GM12878 (cell line): Measurements from ENCODE around the gene TMEM132C. TPM values are rescaled to one million over a fixed set of nuclear protein-coding genes. Genes with fewer than 3 reads are reported as not detected.

Experiments used
- ATAC-seq: fragments of 200-7000 bp; cut with Tn5 transposase; 3 replicates; pipeline ENCODE4 v1.9.1; 2020; ENCODE audit warnings: mild to moderate bottlenecking, moderate library complexity
- BruUV-seq: library from RNA; stranded (reverse); fragments of 400-500 nt; replicated peaks from 2 replicates; lab custom pipeline; 2021; lab: Mats Ljungman, UMichigan
- CTCF ChIA-PET: fragments of 300-600 bp; sonication (Branson Sonifier 250); formaldehyde crosslinking; extraction: SDS; loops from one replicate; lab custom pipeline; 2021; ENCODE audit warnings: inconsistent platforms; lab: Yijun Ruan, JAX
- POLR2A ChIA-PET: fragments of 350-600 bp; formaldehyde crosslinking; extraction: SDS; loops from one replicate; lab custom pipeline; 2021; ENCODE audit warnings: inconsistent platforms; lab: Charles Lee
- RAD21 ChIA-PET: fragments of 300-600 bp; sonication (Branson Sonifier 250); formaldehyde crosslinking; loops from one replicate; lab custom pipeline; 2023; ENCODE audit warnings: antibody characterized with exemption; ENCODE audit not compliant: unreplicated experiment; lab: Charles Lee
- SMC1A ChIA-PET: fragments of 300-600 bp; sonication (Branson Sonifier 250); formaldehyde crosslinking; loops from one replicate; lab custom pipeline; 2023; ENCODE audit not compliant: unreplicated experiment, uncharacterized antibody; lab: Charles Lee
- DNase-seq: peaks from one replicate; pipeline ENCODE4 v3.0.0-alpha.2; 2011; ENCODE audit warnings: low read depth, low spot score
- FAIRE-seq: peaks from 3 replicates; lab custom pipeline; 2011; peaks lifted over from hg19 to GRCh38; lab: Jason Lieb, UNC
- H2AFZ ChIP-seq: 2 replicates; pipeline ENCODE4 v1.6.0; 2011; ENCODE audit warnings: low read depth, low read length, control low read depth; ENCODE audit not compliant: control insufficient read depth
- H3K27ac ChIP-seq: 2 replicates; pipeline ENCODE4 v1.5.1; 2011; ENCODE audit warnings: control low read depth; ENCODE audit not compliant: control insufficient read depth, insufficient read depth
- H3K27me3 ChIP-seq, 2 experiments: replicated peaks in 1 of 2; 2 replicates each; pipeline versions ENCODE4 v1.6.0 to v1.6.1; 2011; ENCODE audit warnings: low read length in 1 of 2; ENCODE audit not compliant: control insufficient read depth in 2 of 2, insufficient read depth in 2 of 2
- H3K36me3 ChIP-seq, 2 experiments: 2 replicates each; pipeline ENCODE4 v1.5.1; 2011; ENCODE audit warnings: low read length in 1 of 2; ENCODE audit not compliant: control insufficient read depth in 2 of 2, insufficient read depth in 2 of 2
- H3K4me1 ChIP-seq: 2 replicates; pipeline ENCODE4 v1.6.1; 2011; ENCODE audit warnings: mild to moderate bottlenecking, low read length, moderate library complexity, mixed read lengths; ENCODE audit not compliant: control insufficient read depth, insufficient read depth
- H3K4me2 ChIP-seq: 2 replicates; pipeline ENCODE4 v1.6.0; 2011; ENCODE audit warnings: control low read depth; ENCODE audit not compliant: control insufficient read depth, insufficient read depth
- H3K4me3 ChIP-seq: fragments of 200-600 bp; sonication (generic); 2 replicates; pipeline ENCODE4 v1.5.1; 2016
- H3K79me2 ChIP-seq: 2 replicates; pipeline ENCODE4 v1.6.0; 2011; ENCODE audit warnings: low read length; ENCODE audit not compliant: control insufficient read depth, insufficient read depth
- H3K9ac ChIP-seq: 2 replicates; pipeline ENCODE4 v1.8.0; 2011; ENCODE audit warnings: low read length, control low read depth, mixed read lengths; ENCODE audit not compliant: control insufficient read depth, insufficient read depth
- H3K9me3 ChIP-seq: replicated peaks from 3 replicates; pipeline ENCODE4 v1.5.1; 2011; ENCODE audit warnings: mild to moderate bottlenecking, low read length; ENCODE audit not compliant: control insufficient read depth, insufficient read depth
- H4K20me1 ChIP-seq: 2 replicates; pipeline ENCODE4 v1.6.0; 2011; ENCODE audit not compliant: control insufficient read depth, insufficient read depth
- CEBPB ChIP-seq, 2 experiments: fragments of 150-350 bp in 1 of 2; IDR thresholded peaks; 2 replicates each; pipeline ENCODE4 v1.6.1; 2012 to 2014; ENCODE audit warnings: low read depth in 2 of 2, low read length in 2 of 2, borderline replicate concordance in 1 of 2, inconsistent platforms in 1 of 2
- CHD1 ChIP-seq: IDR thresholded peaks from 2 replicates; pipeline ENCODE4 v1.6.1; 2012; ENCODE audit warnings: low read depth, low read length, improper control_type of control experiment
- CREM ChIP-seq: IDR thresholded peaks from 2 replicates; pipeline ENCODE4 v1.6.1; 2014; ENCODE audit warnings: antibody characterized with exemption, low read depth
- IKZF2 ChIP-seq, 2 experiments: fragments of 450-650 bp; IDR thresholded peaks; 2 replicates each; pipeline ENCODE4 v1.6.1; 2017; ENCODE audit warnings: mild to moderate bottlenecking in 2 of 2, moderate library complexity in 2 of 2
- MYB ChIP-seq: fragments of 150-350 bp; IDR thresholded peaks from 2 replicates; pipeline ENCODE4 v1.6.1; 2014; ENCODE audit warnings: mild to moderate bottlenecking, low read depth, low read length, borderline replicate concordance
- POLR2A ChIP-seq: IDR thresholded peaks from 2 replicates; pipeline ENCODE4 v1.6.1; 2011; ENCODE audit warnings: low read depth, mild to moderate bottlenecking, low read length
- POLR2AphosphoS2 ChIP-seq: IDR thresholded peaks from 2 replicates; pipeline ENCODE4 v1.6.1; 2011; ENCODE audit warnings: low read depth, mild to moderate bottlenecking, low read length, improper control_type of control experiment, moderate library complexity
- SUZ12 ChIP-seq: fragments of 200-600 bp; sonication (generic); IDR thresholded peaks from one replicate; pipeline ENCODE4 v1.6.1; 2018; ENCODE audit warnings: antibody characterized with exemption, mild to moderate bottlenecking; ENCODE audit not compliant: unreplicated experiment
- YY1 ChIP-seq: IDR thresholded peaks from 2 replicates; pipeline ENCODE4 v1.6.1; 2011; ENCODE audit warnings: low read depth, mild to moderate bottlenecking, low read length
- ZSCAN29 ChIP-seq: fragments of 450-650 bp; IDR thresholded peaks from 2 replicates; pipeline ENCODE4 v1.6.1; 2017; ENCODE audit warnings: mild to moderate bottlenecking, moderate library complexity
- in situ Hi-C: fragments of 300-500 bp; cut with MboI; formaldehyde crosslinking; loops from 9 replicates; pipeline ENCODE4 v1.14.3; 2018; ENCODE audit warnings: mixed read lengths
- intact Hi-C: fragments of 100-400 bp; cut with micrococcal nuclease; formaldehyde crosslinking; loops from one replicate; pipeline ENCODE4 v1.14.2; 2022; ENCODE audit not compliant: unreplicated experiment
- polyA plus RNA-seq, 11 experiments: library from polyadenylated mRNA; depleted of rRNA in 4 of 11; unstranded in 6 of 11; stranded (reverse) in 5 of 11; fragments of >200 nt; fragmentation: Nextera tagmentation in 4 of 11; fragmentation: Illumina TruSeq in 1 of 11; extraction: Ambion mirVana in 4 of 11; extraction: Trizol in 1 of 11; gene quantifications; 1 replicate in 1 of 11; 2 replicates in 10 of 11; pipeline versions ENCODE4 v1.2.1 to v1.2.3, GENCODE V29; 2011 to 2016; ENCODE audit warnings: inconsistent platforms in 2 of 11, missing spikeins in 2 of 11, low read depth in 1 of 11
- total RNA-seq, 4 experiments: library from RNA; depleted of rRNA in 3 of 4; stranded (reverse); fragments of >200 nt in 3 of 4; fragmentation: Illumina TruSeq in 1 of 4; extraction: Trizol in 1 of 4; gene quantifications; 2 replicates each; pipeline versions ENCODE4 v1.2.1 to v1.2.3, GENCODE V29; 2013 to 2021
- TF ChIP-seq, protein P1 (sequence below): fragments of 450-650 bp; IDR thresholded peaks from 2 replicates; pipeline ENCODE4 v1.6.1; 2016; ENCODE audit warnings: mild to moderate bottlenecking
- TF ChIP-seq, protein P2 (sequence below): fragments of 150-350 bp; IDR thresholded peaks from 2 replicates; pipeline ENCODE4 v1.6.1; 2014; ENCODE audit warnings: mild to moderate bottlenecking, low read depth, low read length
- TF ChIP-seq, protein P3 (sequence below): fragments of 450-650 bp; IDR thresholded peaks from 2 replicates; pipeline ENCODE4 v1.6.1; 2017; ENCODE audit warnings: low read depth, mild to moderate bottlenecking, moderate library complexity

The TMEM132C gene
- total and polyA plus RNA-seq, 10 of the 15 experiments (the other 5 are each of a cell fraction or from before 2014, with no cell fraction given) = not detected

DNA sequence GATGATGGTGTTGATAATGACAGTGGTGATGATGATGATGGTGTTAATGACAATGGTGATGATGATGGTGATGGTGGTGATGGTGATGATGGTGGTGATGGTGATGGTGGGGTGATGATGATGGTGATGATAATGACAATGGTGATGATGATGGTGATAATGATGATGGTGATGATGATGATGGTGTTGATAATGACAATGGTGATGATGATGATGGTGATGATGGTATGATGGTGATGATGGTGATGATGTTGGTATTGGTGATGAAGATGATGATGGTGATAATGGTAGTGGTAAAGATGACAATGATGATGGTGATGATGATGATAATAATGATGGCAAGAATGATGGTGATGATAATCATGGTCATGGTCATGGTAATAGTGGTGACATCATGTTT lies 372.1 kb downstream of the TMEM132C start:
- Histone ChIP-seq H2AFZ (no peak overlapping the region), H3K4me1 (no peaks in the 10 kb centered on the region), H4K20me1 (no peaks in the 10 kb centered on the region), H3K27ac (no peak overlapping the region), H3K27me3 (no peaks in the 10 kb centered on the region), H3K4me3 (no peak overlapping the region), H3K36me3 (no peaks in the 10 kb centered on the region), H3K79me2 (no peaks in the 10 kb centered on the region), H3K9ac (no peak overlapping the region), H3K4me2 (no peak overlapping the region), H3K9me3 (no peaks in the 10 kb centered on the region)
- ChIA-PET CTCF (interaction anchor here (1.4 kb wide), 1 partner anchor 1272 kb away, joined by 4 read pairs; no protein-coding TSS in a partner anchor), SMC1A (no interaction called here), POLR2A (no interaction called here), RAD21 (no interaction called here)
- BruUV-seq = no TSS peak
- ATAC-seq (no peak), FAIRE-seq (no peak), DNase-seq (no peak)
- TF ChIP-seq, protein P1, sequence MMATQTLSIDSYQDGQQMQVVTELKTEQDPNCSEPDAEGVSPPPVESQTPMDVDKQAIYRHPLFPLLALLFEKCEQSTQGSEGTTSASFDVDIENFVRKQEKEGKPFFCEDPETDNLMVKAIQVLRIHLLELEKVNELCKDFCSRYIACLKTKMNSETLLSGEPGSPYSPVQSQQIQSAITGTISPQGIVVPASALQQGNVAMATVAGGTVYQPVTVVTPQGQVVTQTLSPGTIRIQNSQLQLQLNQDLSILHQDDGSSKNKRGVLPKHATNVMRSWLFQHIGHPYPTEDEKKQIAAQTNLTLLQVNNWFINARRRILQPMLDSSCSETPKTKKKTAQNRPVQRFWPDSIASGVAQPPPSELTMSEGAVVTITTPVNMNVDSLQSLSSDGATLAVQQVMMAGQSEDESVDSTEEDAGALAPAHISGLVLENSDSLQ = no peak
- TF ChIP-seq, protein P2, sequence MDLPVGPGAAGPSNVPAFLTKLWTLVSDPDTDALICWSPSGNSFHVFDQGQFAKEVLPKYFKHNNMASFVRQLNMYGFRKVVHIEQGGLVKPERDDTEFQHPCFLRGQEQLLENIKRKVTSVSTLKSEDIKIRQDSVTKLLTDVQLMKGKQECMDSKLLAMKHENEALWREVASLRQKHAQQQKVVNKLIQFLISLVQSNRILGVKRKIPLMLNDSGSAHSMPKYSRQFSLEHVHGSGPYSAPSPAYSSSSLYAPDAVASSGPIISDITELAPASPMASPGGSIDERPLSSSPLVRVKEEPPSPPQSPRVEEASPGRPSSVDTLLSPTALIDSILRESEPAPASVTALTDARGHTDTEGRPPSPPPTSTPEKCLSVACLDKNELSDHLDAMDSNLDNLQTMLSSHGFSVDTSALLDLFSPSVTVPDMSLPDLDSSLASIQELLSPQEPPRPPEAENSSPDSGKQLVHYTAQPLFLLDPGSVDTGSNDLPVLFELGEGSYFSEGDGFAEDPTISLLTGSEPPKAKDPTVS = no peak
- TF ChIP-seq, protein P3, sequence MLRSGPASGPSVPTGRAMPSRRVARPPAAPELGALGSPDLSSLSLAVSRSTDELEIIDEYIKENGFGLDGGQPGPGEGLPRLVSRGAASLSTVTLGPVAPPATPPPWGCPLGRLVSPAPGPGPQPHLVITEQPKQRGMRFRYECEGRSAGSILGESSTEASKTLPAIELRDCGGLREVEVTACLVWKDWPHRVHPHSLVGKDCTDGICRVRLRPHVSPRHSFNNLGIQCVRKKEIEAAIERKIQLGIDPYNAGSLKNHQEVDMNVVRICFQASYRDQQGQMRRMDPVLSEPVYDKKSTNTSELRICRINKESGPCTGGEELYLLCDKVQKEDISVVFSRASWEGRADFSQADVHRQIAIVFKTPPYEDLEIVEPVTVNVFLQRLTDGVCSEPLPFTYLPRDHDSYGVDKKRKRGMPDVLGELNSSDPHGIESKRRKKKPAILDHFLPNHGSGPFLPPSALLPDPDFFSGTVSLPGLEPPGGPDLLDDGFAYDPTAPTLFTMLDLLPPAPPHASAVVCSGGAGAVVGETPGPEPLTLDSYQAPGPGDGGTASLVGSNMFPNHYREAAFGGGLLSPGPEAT = no peak
- TF ChIP-seq IKZF2 (IDR thresholded peaks at IDR 0.05) = no peak
- no peak for TF ChIP-seq SUZ12
- TF ChIP-seq POLR2AphosphoS2 = no peak
- TF ChIP-seq POLR2A = no peak
- TF ChIP-seq YY1 = no peak
- TF ChIP-seq CHD1 = no peak
- no peak for TF ChIP-seq CREM
- TF ChIP-seq CEBPB (IDR thresholded peaks at IDR 0.05; ENCODE audit: borderline replicate concordance in 1 of 2, low read depth in 2 of 2, low read length in 2 of 2) = no peak
- TF ChIP-seq ZSCAN29 = no peak
- TF ChIP-seq MYB = no peak
- in situ Hi-C loops (no loop called here), intact Hi-C loops (no loop called here)
